HCT116 (cell line): ENCODE results near the gene CCL14.

Experiments used
- CTCF ChIP-seq, 3 experiments: fragments of 200-600 bp in 1 of 3; sonication (generic) in 1 of 3; IDR thresholded peaks in 2 of 3; conservative IDR thresholded peaks in 1 of 3; 2 replicates each; pipeline ENCODE4 v1.5.1; 2012 to 2017; ENCODE audit warnings: low read depth in 2 of 3, low read length in 2 of 3, antibody characterized with exemption in 1 of 3, borderline replicate concordance in 1 of 3, control low read depth in 1 of 3, mild to moderate bottlenecking in 1 of 3, mixed read lengths in 1 of 3, mixed run types in 1 of 3, moderate library complexity in 1 of 3; ENCODE audit not compliant: insufficient read depth in 1 of 3
- EZH2phosphoT487 ChIP-seq: fragments of 200-600 bp; IDR thresholded peaks from 2 replicates; pipeline ENCODE4 v1.6.1; 2018; ENCODE audit warnings: antibody characterized with exemption, borderline replicate concordance
- JUND ChIP-seq: IDR thresholded peaks from 2 replicates; pipeline ENCODE4 v1.6.1; 2012
- POLR2A ChIP-seq: IDR thresholded peaks from 2 replicates; pipeline ENCODE4 v1.7.0; 2011; ENCODE audit warnings: borderline replicate concordance; ENCODE audit not compliant: insufficient read depth, insufficient read length; ENCODE audit errors: extremely low read depth
- POLR2AphosphoS5 ChIP-seq: IDR thresholded peaks from 2 replicates; pipeline ENCODE4 v1.6.1; 2011; ENCODE audit warnings: mild to moderate bottlenecking, low read depth, low read length, moderate library complexity
- RAD21 ChIP-seq: IDR thresholded peaks from 2 replicates; pipeline ENCODE4 v1.6.1; 2012; ENCODE audit warnings: low read depth, mild to moderate bottlenecking
- TCF7L2 ChIP-seq: IDR thresholded peaks from 2 replicates; pipeline ENCODE4 v1.7.0; 2011; ENCODE audit warnings: borderline replicate concordance, inconsistent platforms; ENCODE audit not compliant: insufficient read depth, insufficient read length; ENCODE audit errors: extremely low read depth
- TF ChIP-seq, protein P1 (sequence below): IDR thresholded peaks from 2 replicates; pipeline ENCODE4 v1.6.1; 2012
- TF ChIP-seq, protein P2 (sequence below): IDR thresholded peaks from 2 replicates; pipeline ENCODE4 v1.6.1; 2012; ENCODE audit warnings: low read depth

DNA sequence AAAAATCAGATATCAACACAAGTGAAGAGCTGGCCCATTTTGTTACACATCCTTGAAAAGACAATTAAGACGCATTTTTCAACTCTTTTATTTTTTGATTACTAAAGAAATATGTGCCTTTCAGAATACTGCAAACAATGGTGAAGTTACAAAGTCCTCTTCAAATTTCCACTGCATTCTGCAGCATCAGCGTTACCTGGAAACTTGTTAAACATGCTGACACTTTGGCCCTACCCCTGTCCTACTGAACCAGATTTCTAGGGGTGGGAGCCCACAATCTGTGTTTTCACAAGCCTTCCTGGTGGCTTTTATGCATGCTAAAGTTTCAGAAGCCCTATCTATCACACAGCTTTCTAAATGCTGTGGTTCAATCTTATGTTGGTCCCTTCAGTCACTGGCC, 4.5 kb upstream of the CCL14 start:
- TF ChIP-seq CTCF (IDR thresholded peaks at IDR 0.05 in 2 of 3, conservative IDR thresholded peaks at IDR 0.05 in 1 of 3; ENCODE audit: borderline replicate concordance in 1 of 3, insufficient read depth in 1 of 3, low read depth in 2 of 3, low read length in 2 of 3): no peak
- TF ChIP-seq, protein P1, sequence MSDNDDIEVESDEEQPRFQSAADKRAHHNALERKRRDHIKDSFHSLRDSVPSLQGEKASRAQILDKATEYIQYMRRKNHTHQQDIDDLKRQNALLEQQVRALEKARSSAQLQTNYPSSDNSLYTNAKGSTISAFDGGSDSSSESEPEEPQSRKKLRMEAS: no peak
- no peak for TF ChIP-seq POLR2A
- TF ChIP-seq JUND: no peak
- TF ChIP-seq, protein P2, sequence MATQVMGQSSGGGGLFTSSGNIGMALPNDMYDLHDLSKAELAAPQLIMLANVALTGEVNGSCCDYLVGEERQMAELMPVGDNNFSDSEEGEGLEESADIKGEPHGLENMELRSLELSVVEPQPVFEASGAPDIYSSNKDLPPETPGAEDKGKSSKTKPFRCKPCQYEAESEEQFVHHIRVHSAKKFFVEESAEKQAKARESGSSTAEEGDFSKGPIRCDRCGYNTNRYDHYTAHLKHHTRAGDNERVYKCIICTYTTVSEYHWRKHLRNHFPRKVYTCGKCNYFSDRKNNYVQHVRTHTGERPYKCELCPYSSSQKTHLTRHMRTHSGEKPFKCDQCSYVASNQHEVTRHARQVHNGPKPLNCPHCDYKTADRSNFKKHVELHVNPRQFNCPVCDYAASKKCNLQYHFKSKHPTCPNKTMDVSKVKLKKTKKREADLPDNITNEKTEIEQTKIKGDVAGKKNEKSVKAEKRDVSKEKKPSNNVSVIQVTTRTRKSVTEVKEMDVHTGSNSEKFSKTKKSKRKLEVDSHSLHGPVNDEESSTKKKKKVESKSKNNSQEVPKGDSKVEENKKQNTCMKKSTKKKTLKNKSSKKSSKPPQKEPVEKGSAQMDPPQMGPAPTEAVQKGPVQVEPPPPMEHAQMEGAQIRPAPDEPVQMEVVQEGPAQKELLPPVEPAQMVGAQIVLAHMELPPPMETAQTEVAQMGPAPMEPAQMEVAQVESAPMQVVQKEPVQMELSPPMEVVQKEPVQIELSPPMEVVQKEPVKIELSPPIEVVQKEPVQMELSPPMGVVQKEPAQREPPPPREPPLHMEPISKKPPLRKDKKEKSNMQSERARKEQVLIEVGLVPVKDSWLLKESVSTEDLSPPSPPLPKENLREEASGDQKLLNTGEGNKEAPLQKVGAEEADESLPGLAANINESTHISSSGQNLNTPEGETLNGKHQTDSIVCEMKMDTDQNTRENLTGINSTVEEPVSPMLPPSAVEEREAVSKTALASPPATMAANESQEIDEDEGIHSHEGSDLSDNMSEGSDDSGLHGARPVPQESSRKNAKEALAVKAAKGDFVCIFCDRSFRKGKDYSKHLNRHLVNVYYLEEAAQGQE: no peak
- no peak for TF ChIP-seq EZH2phosphoT487
- no peak for TF ChIP-seq TCF7L2
- TF ChIP-seq POLR2AphosphoS5: no peak
- no peak for TF ChIP-seq RAD21
